GM12878 (cell line): ENCODE data around the gene C2CD4D. TPM values are rescaled to one million over a fixed set of nuclear protein-coding genes. Genes with fewer than 3 reads are reported as not detected.

Experiments used
- ATAC-seq: fragments of 200-7000 bp; cut with Tn5 transposase; 3 replicates; pipeline ENCODE4 v1.9.1; 2020; ENCODE audit warnings: mild to moderate bottlenecking, moderate library complexity
- BruUV-seq: library from RNA; stranded (reverse); fragments of 400-500 nt; replicated peaks from 2 replicates; lab custom pipeline; 2021; lab: Mats Ljungman, UMichigan
- CTCF ChIA-PET: fragments of 300-600 bp; sonication (Branson Sonifier 250); formaldehyde crosslinking; extraction: SDS; loops from one replicate; lab custom pipeline; 2021; ENCODE audit warnings: inconsistent platforms; lab: Yijun Ruan, JAX
- POLR2A ChIA-PET: fragments of 350-600 bp; formaldehyde crosslinking; extraction: SDS; loops from one replicate; lab custom pipeline; 2021; ENCODE audit warnings: inconsistent platforms; lab: Charles Lee
- RAD21 ChIA-PET: fragments of 300-600 bp; sonication (Branson Sonifier 250); formaldehyde crosslinking; loops from one replicate; lab custom pipeline; 2023; ENCODE audit warnings: antibody characterized with exemption; ENCODE audit not compliant: unreplicated experiment; lab: Charles Lee
- SMC1A ChIA-PET: fragments of 300-600 bp; sonication (Branson Sonifier 250); formaldehyde crosslinking; loops from one replicate; lab custom pipeline; 2023; ENCODE audit not compliant: unreplicated experiment, uncharacterized antibody; lab: Charles Lee
- DNase-seq: peaks from one replicate; pipeline ENCODE4 v3.0.0-alpha.2; 2011; ENCODE audit warnings: low read depth, low spot score
- FAIRE-seq: peaks from 3 replicates; lab custom pipeline; 2011; peaks lifted over from hg19 to GRCh38; lab: Jason Lieb, UNC
- H2AFZ ChIP-seq: 2 replicates; pipeline ENCODE4 v1.6.0; 2011; ENCODE audit warnings: low read depth, low read length, control low read depth; ENCODE audit not compliant: control insufficient read depth
- H3K27ac ChIP-seq: 2 replicates; pipeline ENCODE4 v1.5.1; 2011; ENCODE audit warnings: control low read depth; ENCODE audit not compliant: control insufficient read depth, insufficient read depth
- H3K27me3 ChIP-seq, 2 experiments: replicated peaks in 1 of 2; 2 replicates each; pipeline versions ENCODE4 v1.6.0 to v1.6.1; 2011; ENCODE audit warnings: low read length in 1 of 2; ENCODE audit not compliant: control insufficient read depth in 2 of 2, insufficient read depth in 2 of 2
- H3K36me3 ChIP-seq, 2 experiments: 2 replicates each; pipeline ENCODE4 v1.5.1; 2011; ENCODE audit warnings: low read length in 1 of 2; ENCODE audit not compliant: control insufficient read depth in 2 of 2, insufficient read depth in 2 of 2
- H3K4me1 ChIP-seq: 2 replicates; pipeline ENCODE4 v1.6.1; 2011; ENCODE audit warnings: mild to moderate bottlenecking, low read length, moderate library complexity, mixed read lengths; ENCODE audit not compliant: control insufficient read depth, insufficient read depth
- H3K4me2 ChIP-seq: 2 replicates; pipeline ENCODE4 v1.6.0; 2011; ENCODE audit warnings: control low read depth; ENCODE audit not compliant: control insufficient read depth, insufficient read depth
- H3K4me3 ChIP-seq: fragments of 200-600 bp; sonication (generic); 2 replicates; pipeline ENCODE4 v1.5.1; 2016
- H3K79me2 ChIP-seq: 2 replicates; pipeline ENCODE4 v1.6.0; 2011; ENCODE audit warnings: low read length; ENCODE audit not compliant: control insufficient read depth, insufficient read depth
- H3K9ac ChIP-seq: 2 replicates; pipeline ENCODE4 v1.8.0; 2011; ENCODE audit warnings: low read length, control low read depth, mixed read lengths; ENCODE audit not compliant: control insufficient read depth, insufficient read depth
- H3K9me3 ChIP-seq: replicated peaks from 3 replicates; pipeline ENCODE4 v1.5.1; 2011; ENCODE audit warnings: mild to moderate bottlenecking, low read length; ENCODE audit not compliant: control insufficient read depth, insufficient read depth
- H4K20me1 ChIP-seq: 2 replicates; pipeline ENCODE4 v1.6.0; 2011; ENCODE audit not compliant: control insufficient read depth, insufficient read depth
- BCL11A ChIP-seq: IDR thresholded peaks from 2 replicates; pipeline ENCODE4 v1.6.1; 2011; ENCODE audit warnings: low read depth, low read length
- CBX5 ChIP-seq: sonication (generic); IDR thresholded peaks from 2 replicates; pipeline ENCODE4 v1.6.1; 2016; ENCODE audit warnings: low read depth, moderate library complexity, mild to moderate bottlenecking, inconsistent platforms
- CREB1 ChIP-seq: IDR thresholded peaks from 2 replicates; pipeline ENCODE4 v1.6.1; 2012; ENCODE audit warnings: low read depth, mild to moderate bottlenecking, inconsistent platforms
- FOXK2 ChIP-seq: fragments of 450-650 bp; IDR thresholded peaks from 2 replicates; pipeline ENCODE4 v1.6.1; 2017; ENCODE audit warnings: mild to moderate bottlenecking, moderate library complexity
- FOXM1 ChIP-seq: IDR thresholded peaks from 2 replicates; pipeline ENCODE4 v1.6.1; 2012; ENCODE audit warnings: low read depth, mild to moderate bottlenecking, inconsistent platforms, low read length, moderate library complexity
- HDAC6 ChIP-seq: fragments of 200-600 bp; sonication (generic); IDR thresholded peaks from one replicate; pipeline ENCODE4 v1.8.0; 2017; ENCODE audit warnings: antibody characterized with exemption; ENCODE audit not compliant: unreplicated experiment
- NR2C2 ChIP-seq: IDR thresholded peaks from 2 replicates; pipeline ENCODE4 v1.6.1; 2011; ENCODE audit warnings: borderline replicate concordance, low read depth; ENCODE audit not compliant: control insufficient read depth, insufficient read length
- RAD21 ChIP-seq: IDR thresholded peaks from 2 replicates; pipeline ENCODE4 v1.6.1; 2011; ENCODE audit warnings: mild to moderate bottlenecking, low read depth, low read length, moderate library complexity; ENCODE audit not compliant: insufficient read depth
- WGBS: methylation state at CpG from one replicate; pipeline ENCODE4 v1.1.6; 2016; ENCODE audit warnings: low lambda C conversion rate; ENCODE audit not compliant: insufficient replicate concordance, insufficient coverage; ENCODE audit errors: missing lambda C conversion rate; 5-methylcytosine and 5-hydroxymethylcytosine counted together
- in situ Hi-C: fragments of 300-500 bp; cut with MboI; formaldehyde crosslinking; loops from 9 replicates; pipeline ENCODE4 v1.14.3; 2018; ENCODE audit warnings: mixed read lengths
- intact Hi-C: fragments of 100-400 bp; cut with micrococcal nuclease; formaldehyde crosslinking; loops from one replicate; pipeline ENCODE4 v1.14.2; 2022; ENCODE audit not compliant: unreplicated experiment
- polyA plus RNA-seq, 11 experiments: library from polyadenylated mRNA; depleted of rRNA in 4 of 11; unstranded in 6 of 11; stranded (reverse) in 5 of 11; fragments of >200 nt; fragmentation: Nextera tagmentation in 4 of 11; fragmentation: Illumina TruSeq in 1 of 11; extraction: Ambion mirVana in 4 of 11; extraction: Trizol in 1 of 11; gene quantifications; 1 replicate in 1 of 11; 2 replicates in 10 of 11; pipeline versions ENCODE4 v1.2.1 to v1.2.3, GENCODE V29; 2011 to 2016; ENCODE audit warnings: inconsistent platforms in 2 of 11, missing spikeins in 2 of 11, low read depth in 1 of 11
- total RNA-seq, 4 experiments: library from RNA; depleted of rRNA in 3 of 4; stranded (reverse); fragments of >200 nt in 3 of 4; fragmentation: Illumina TruSeq in 1 of 4; extraction: Trizol in 1 of 4; gene quantifications; 2 replicates each; pipeline versions ENCODE4 v1.2.1 to v1.2.3, GENCODE V29; 2013 to 2021
- TF ChIP-seq, protein P1 (sequence below): fragments of 450-650 bp; conservative IDR thresholded peaks from 2 replicates; pipeline ENCODE4 v1.6.1; 2017; ENCODE audit warnings: mild to moderate bottlenecking, moderate library complexity
- TF ChIP-seq, protein P2 (sequence below): IDR thresholded peaks from 2 replicates; pipeline ENCODE4 v1.6.1; 2011; ENCODE audit warnings: borderline replicate concordance, low read depth, mild to moderate bottlenecking, moderate library complexity, mixed read lengths, low read length; ENCODE audit not compliant: insufficient read depth; ENCODE audit errors: extremely low read length
- TF ChIP-seq, protein P3 (sequence below): fragments of 450-650 bp; IDR thresholded peaks from 2 replicates; pipeline ENCODE4 v1.6.1; 2017; ENCODE audit warnings: mild to moderate bottlenecking, moderate library complexity
- TF ChIP-seq, protein P4 (sequence below): IDR thresholded peaks from 2 replicates; pipeline ENCODE4 v1.6.1; 2012; ENCODE audit warnings: low read depth, low read length, improper control_type of control experiment
- TF ChIP-seq, protein P5 (sequence below): fragments of 450-650 bp; IDR thresholded peaks from 2 replicates; pipeline ENCODE4 v1.6.1; 2016; ENCODE audit warnings: mild to moderate bottlenecking

Gene C2CD4D
- total and polyA plus RNA-seq, 10 of the 15 experiments (the other 5 are each of a cell fraction or from before 2014, with no cell fraction given), result 0.03 to 0.67 (median 0.13) TPM; not detected in 4

DNA sequence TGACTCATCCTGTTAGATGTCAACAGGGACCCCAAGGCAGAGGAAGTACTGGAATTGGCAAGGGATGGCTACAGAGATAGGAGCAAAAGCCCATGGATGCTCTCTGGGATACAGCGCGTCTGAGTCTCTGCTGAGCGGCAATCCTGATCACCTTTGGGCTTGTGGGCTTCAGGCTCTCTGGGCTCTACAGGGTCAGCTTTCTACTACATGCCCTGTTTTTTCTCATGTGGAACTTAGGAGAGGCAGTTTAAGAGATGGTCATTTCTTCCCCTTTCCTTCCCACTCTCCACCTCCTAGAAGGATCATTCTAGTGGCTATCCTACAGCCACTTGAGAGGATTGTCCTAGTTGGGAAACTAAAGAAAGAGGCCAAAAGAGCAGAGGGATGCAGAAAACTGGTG is 35.7 kb downstream of the C2CD4D start:
- Histone ChIP-seq H3K4me3 (no peak overlapping the region), H3K9me3 (no peaks in the 10 kb centered on the region), H4K20me1 (no peaks in the 10 kb centered on the region), H3K9ac (no peak overlapping the region), H3K79me2 (no peaks in the 10 kb centered on the region), H3K27ac (no peak overlapping the region), H3K27me3 (peaks cover 0 to 11% of the 10 kb centered on the region in 2 experiments; a peak in 3 of 4 replicates), H3K4me2 (no peak overlapping the region), H2AFZ (no peak overlapping the region), H3K36me3 (no peaks in the 10 kb centered on the region), H3K4me1 (peaks cover 6% of the 10 kb centered on the region; the same call in 1 of the 2 replicates)
- ChIA-PET SMC1A (no interaction called here), RAD21 (no interaction called here), CTCF (no interaction called here), POLR2A (no interaction called here)
- no TSS peak for BruUV-seq
- intact Hi-C loops, result no loop called here
- no peak for DNase-seq
- in situ Hi-C loops, result no loop called here
- no peak for FAIRE-seq
- no peak for ATAC-seq
- no peak for TF ChIP-seq FOXM1
- no peak for TF ChIP-seq HDAC6
- no peak for TF ChIP-seq NR2C2
- TF ChIP-seq, protein P1, sequence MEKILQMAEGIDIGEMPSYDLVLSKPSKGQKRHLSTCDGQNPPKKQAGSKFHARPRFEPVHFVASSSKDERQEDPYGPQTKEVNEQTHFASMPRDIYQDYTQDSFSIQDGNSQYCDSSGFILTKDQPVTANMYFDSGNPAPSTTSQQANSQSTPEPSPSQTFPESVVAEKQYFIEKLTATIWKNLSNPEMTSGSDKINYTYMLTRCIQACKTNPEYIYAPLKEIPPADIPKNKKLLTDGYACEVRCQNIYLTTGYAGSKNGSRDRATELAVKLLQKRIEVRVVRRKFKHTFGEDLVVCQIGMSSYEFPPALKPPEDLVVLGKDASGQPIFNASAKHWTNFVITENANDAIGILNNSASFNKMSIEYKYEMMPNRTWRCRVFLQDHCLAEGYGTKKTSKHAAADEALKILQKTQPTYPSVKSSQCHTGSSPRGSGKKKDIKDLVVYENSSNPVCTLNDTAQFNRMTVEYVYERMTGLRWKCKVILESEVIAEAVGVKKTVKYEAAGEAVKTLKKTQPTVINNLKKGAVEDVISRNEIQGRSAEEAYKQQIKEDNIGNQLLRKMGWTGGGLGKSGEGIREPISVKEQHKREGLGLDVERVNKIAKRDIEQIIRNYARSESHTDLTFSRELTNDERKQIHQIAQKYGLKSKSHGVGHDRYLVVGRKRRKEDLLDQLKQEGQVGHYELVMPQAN, result no peak
- TF ChIP-seq CBX5, result no peak
- TF ChIP-seq, protein P2, sequence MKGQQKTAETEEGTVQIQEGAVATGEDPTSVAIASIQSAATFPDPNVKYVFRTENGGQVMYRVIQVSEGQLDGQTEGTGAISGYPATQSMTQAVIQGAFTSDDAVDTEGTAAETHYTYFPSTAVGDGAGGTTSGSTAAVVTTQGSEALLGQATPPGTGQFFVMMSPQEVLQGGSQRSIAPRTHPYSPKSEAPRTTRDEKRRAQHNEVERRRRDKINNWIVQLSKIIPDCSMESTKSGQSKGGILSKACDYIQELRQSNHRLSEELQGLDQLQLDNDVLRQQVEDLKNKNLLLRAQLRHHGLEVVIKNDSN, result no peak
- TF ChIP-seq RAD21, result no peak
- TF ChIP-seq FOXK2, result no peak
- TF ChIP-seq, protein P3, sequence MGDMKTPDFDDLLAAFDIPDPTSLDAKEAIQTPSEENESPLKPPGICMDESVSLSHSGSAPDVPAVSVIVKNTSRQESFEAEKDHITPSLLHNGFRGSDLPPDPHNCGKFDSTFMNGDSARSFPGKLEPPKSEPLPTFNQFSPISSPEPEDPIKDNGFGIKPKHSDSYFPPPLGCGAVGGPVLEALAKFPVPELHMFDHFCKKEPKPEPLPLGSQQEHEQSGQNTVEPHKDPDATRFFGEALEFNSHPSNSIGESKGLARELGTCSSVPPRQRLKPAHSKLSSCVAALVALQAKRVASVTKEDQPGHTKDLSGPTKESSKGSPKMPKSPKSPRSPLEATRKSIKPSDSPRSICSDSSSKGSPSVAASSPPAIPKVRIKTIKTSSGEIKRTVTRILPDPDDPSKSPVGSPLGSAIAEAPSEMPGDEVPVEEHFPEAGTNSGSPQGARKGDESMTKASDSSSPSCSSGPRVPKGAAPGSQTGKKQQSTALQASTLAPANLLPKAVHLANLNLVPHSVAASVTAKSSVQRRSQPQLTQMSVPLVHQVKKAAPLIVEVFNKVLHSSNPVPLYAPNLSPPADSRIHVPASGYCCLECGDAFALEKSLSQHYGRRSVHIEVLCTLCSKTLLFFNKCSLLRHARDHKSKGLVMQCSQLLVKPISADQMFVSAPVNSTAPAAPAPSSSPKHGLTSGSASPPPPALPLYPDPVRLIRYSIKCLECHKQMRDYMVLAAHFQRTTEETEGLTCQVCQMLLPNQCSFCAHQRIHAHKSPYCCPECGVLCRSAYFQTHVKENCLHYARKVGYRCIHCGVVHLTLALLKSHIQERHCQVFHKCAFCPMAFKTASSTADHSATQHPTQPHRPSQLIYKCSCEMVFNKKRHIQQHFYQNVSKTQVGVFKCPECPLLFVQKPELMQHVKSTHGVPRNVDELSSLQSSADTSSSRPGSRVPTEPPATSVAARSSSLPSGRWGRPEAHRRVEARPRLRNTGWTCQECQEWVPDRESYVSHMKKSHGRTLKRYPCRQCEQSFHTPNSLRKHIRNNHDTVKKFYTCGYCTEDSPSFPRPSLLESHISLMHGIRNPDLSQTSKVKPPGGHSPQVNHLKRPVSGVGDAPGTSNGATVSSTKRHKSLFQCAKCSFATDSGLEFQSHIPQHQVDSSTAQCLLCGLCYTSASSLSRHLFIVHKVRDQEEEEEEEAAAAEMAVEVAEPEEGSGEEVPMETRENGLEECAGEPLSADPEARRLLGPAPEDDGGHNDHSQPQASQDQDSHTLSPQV, result no peak
- no peak for TF ChIP-seq BCL11A
- TF ChIP-seq, protein P4, sequence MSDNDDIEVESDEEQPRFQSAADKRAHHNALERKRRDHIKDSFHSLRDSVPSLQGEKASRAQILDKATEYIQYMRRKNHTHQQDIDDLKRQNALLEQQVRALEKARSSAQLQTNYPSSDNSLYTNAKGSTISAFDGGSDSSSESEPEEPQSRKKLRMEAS, result no peak
- TF ChIP-seq CREB1, result no peak
- TF ChIP-seq, protein P5, sequence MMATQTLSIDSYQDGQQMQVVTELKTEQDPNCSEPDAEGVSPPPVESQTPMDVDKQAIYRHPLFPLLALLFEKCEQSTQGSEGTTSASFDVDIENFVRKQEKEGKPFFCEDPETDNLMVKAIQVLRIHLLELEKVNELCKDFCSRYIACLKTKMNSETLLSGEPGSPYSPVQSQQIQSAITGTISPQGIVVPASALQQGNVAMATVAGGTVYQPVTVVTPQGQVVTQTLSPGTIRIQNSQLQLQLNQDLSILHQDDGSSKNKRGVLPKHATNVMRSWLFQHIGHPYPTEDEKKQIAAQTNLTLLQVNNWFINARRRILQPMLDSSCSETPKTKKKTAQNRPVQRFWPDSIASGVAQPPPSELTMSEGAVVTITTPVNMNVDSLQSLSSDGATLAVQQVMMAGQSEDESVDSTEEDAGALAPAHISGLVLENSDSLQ, result no peak
- WGBS, result 92% methylated on average over 3 of the region's 3 CpGs
